Epithelial cell of umbilical artery (primary cell): ENCODE results near the gene CPO. TPM values are rescaled to one million over a fixed set of nuclear protein-coding genes. Genes with fewer than 3 reads are reported as not detected.

Source experiments
- total RNA-seq: library from RNA; depleted of rRNA; stranded (reverse); fragments of >200 nt; gene quantifications from 2 replicates; pipeline ENCODE4 v1.2.3, GENCODE V29; 2014

The CPO gene, protein sequence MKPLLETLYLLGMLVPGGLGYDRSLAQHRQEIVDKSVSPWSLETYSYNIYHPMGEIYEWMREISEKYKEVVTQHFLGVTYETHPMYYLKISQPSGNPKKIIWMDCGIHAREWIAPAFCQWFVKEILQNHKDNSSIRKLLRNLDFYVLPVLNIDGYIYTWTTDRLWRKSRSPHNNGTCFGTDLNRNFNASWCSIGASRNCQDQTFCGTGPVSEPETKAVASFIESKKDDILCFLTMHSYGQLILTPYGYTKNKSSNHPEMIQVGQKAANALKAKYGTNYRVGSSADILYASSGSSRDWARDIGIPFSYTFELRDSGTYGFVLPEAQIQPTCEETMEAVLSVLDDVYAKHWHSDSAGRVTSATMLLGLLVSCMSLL
- total RNA-seq: 0.32 TPM in 1 of 2 replicates, not detected in the other

DNA sequence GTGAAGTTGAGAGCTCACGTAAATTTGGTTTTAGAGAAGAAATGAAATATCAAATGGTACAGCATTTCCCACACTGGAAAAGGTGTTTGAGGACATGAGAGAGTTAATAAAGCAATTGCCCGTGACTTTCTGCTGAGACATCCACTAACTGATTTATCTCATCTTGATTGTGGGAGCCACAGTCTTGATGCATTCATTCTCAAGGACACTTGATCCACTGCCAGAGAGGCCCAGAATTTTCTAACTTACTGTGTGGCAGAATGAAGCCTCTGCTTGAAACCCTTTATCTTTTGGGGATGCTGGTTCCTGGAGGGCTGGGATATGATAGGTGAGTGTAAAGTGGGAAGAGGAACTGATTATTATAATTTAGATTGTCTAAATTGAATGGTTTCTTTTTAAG is at the start of gene CPO:
Gene CPO, plus strand, starts transcription at position 179 of the 400 bp plus-strand sequence. Its CDS starts 82 bp downstream, at position 261.

Other genes with a start within 250 kb of the CPO start
- gene DYTN, start 221.1 kb upstream of the CPO start, total RNA-seq: not detected in 2 replicates
- gene MDH1B, start 174.2 kb upstream of the CPO start, total RNA-seq: under 0.01 and 0.61 TPM in 2 replicates
- 47.7 and 80.9 TPM in 2 replicates for gene FASTKD2, start 173.9 kb upstream of the CPO start, total RNA-seq
- 11.9 and 12.0 TPM in 2 replicates for gene KLF7, start 226.4 kb downstream of the CPO start, total RNA-seq